Smooth muscle cell (in vitro differentiated cells): ENCODE measurements around the gene CIBAR2. TPM values are rescaled to one million over a fixed set of nuclear protein-coding genes. Genes with fewer than 3 reads are reported as not detected.

Source experiments
- DNase-seq: peaks from one replicate; lab custom pipeline; 2025; ENCODE audit not compliant: unreplicated experiment; lab: John Stamatoyannopoulos, UW
- H2AFZ ChIP-seq: fragments of 200-600 bp; sonication (generic); 2 replicates; pipeline ENCODE4 v1.6.0; 2016; ENCODE audit warnings: antibody characterized with exemption, low read depth, mild to moderate bottlenecking
- H3F3A ChIP-seq: fragments of 200-600 bp; sonication (generic); 2 replicates; pipeline ENCODE4 v1.6.0; 2017; ENCODE audit warnings: antibody characterized with exemption, low read depth
- H3K27ac ChIP-seq: fragments of 200-600 bp; sonication (generic); 2 replicates; pipeline ENCODE4 v1.5.1; 2016; ENCODE audit warnings: low read depth, mild to moderate bottlenecking
- H3K27me3 ChIP-seq: fragments of 200-600 bp; sonication (generic); 2 replicates; pipeline ENCODE4 v1.6.1; 2016; ENCODE audit warnings: low read depth, mild to moderate bottlenecking
- H3K36me3 ChIP-seq: fragments of 200-600 bp; sonication (generic); 2 replicates; pipeline ENCODE4 v1.5.1; 2016; ENCODE audit warnings: low read depth
- H3K4me1 ChIP-seq: fragments of 200-600 bp; sonication (generic); 2 replicates; pipeline ENCODE4 v1.5.1; 2016; ENCODE audit warnings: low read depth
- H3K4me2 ChIP-seq: fragments of 200-600 bp; sonication (generic); 2 replicates; pipeline ENCODE4 v1.6.0; 2016; ENCODE audit warnings: mild to moderate bottlenecking
- H3K4me3 ChIP-seq: fragments of 200-600 bp; sonication (generic); 2 replicates; pipeline ENCODE4 v1.5.1; 2016; ENCODE audit warnings: mild to moderate bottlenecking
- H3K79me2 ChIP-seq: fragments of 200-600 bp; sonication (generic); 2 replicates; pipeline ENCODE4 v1.6.0; 2016; ENCODE audit warnings: low read depth, mild to moderate bottlenecking
- H3K9ac ChIP-seq: fragments of 200-600 bp; sonication (generic); 2 replicates; pipeline ENCODE4 v1.6.0; 2016; ENCODE audit warnings: low read depth
- H3K9me3 ChIP-seq: fragments of 200-600 bp; sonication (generic); replicated peaks from 2 replicates; pipeline ENCODE4 v1.5.1; 2016; ENCODE audit warnings: low read depth
- H4K20me1 ChIP-seq: fragments of 200-600 bp; sonication (generic); 2 replicates; pipeline ENCODE4 v1.6.0; 2016; ENCODE audit warnings: low read depth
- CTCF ChIP-seq: fragments of 200-600 bp; sonication (generic); IDR thresholded peaks from 2 replicates; pipeline ENCODE4 v1.5.1; 2017; ENCODE audit warnings: borderline replicate concordance, mild to moderate bottlenecking, antibody characterized with exemption; ENCODE audit not compliant: insufficient read depth, poor library complexity, severe bottlenecking
- WGBS: methylation state at CpG from one replicate; pipeline ENCODE4 v1.1.7; 2016; ENCODE audit warnings: low lambda C conversion rate; 5-methylcytosine and 5-hydroxymethylcytosine counted together
- polyA plus RNA-seq: library from polyadenylated mRNA; unstranded; fragments of >200 nt; fragmentation: Nextera tagmentation; extraction: Ambion mirVana; gene quantifications from 2 replicates; pipeline ENCODE4 v1.2.1, GENCODE V29; 2016
- total RNA-seq: library from RNA; depleted of rRNA; stranded (reverse); fragments of >200 nt; gene quantifications from 2 replicates; pipeline ENCODE4 v1.2.3, GENCODE V29; 2014

Gene CIBAR2
- total and polyA plus RNA-seq, 2 experiments from 2014 or later = not detected

- no peak for TF ChIP-seq CTCF
Observed at GRCh38 chr16:85110105-85110504, 2.2 kb downstream of the CIBAR2 start.

DNA sequence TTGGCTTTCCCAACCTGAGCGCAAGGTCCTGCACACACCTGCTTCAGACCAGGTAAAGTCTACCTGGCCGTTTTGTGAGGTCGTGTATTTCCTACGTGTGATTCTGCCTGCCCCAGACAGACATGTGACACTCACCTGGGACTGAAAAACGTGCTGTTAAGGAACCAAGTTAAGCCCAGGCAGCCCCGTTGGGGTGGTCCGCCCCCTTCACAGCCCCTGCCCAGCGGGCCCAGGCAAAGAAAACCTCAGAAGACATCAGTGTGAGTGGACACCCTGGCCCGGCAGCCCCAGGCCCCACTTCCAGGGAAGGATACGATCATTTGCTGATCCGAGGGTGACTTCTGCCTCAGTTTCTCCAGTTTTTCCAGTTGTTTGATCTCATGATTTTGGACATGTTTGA lies 4.7 kb downstream of the CIBAR2 start:
- Histone ChIP-seq H3K9me3 (no peaks in the 10 kb centered on the region), H3K4me2 (no peak overlapping the region), H3K4me3 (no peak overlapping the region), H3K9ac (no peak overlapping the region), H3K27me3 (no peaks in the 10 kb centered on the region), H3K4me1 (no peaks in the 10 kb centered on the region), H2AFZ (no peak overlapping the region), H4K20me1 (no peaks in the 10 kb centered on the region), H3F3A (no peaks in the 10 kb centered on the region), H3K27ac (no peak overlapping the region), H3K36me3 (no peaks in the 10 kb centered on the region), H3K79me2 (no peaks in the 10 kb centered on the region)
- TF ChIP-seq CTCF = no peak
- WGBS = 90% methylated on average over 11 of the region's 11 CpGs
- no peak for DNase-seq

More at GRCh38 chr16:85110105-85110504, 2.2 kb downstream of the CIBAR2 start:
- 96% methylated on average over 19 of the region's 19 CpGs for WGBS
- H3K4me1 ChIP-seq = no peaks in the 10 kb centered on the region
- no peak for DNase-seq
- H4K20me1 ChIP-seq = no peaks in the 10 kb centered on the region
- no peaks in the 10 kb centered on the region for H3K36me3 ChIP-seq
- H2AFZ ChIP-seq = no peak overlapping the region
- no peaks in the 10 kb centered on the region for H3K9me3 ChIP-seq
- H3K79me2 ChIP-seq = no peaks in the 10 kb centered on the region
- H3K9ac ChIP-seq = no peak overlapping the region
- H3K27me3 ChIP-seq = no peaks in the 10 kb centered on the region
- no peak overlapping the region for H3K4me3 ChIP-seq
- H3K27ac ChIP-seq = no peak overlapping the region
- H3K4me2 ChIP-seq = no peak overlapping the region
- H3F3A ChIP-seq = no peaks in the 10 kb centered on the region

DNA sequence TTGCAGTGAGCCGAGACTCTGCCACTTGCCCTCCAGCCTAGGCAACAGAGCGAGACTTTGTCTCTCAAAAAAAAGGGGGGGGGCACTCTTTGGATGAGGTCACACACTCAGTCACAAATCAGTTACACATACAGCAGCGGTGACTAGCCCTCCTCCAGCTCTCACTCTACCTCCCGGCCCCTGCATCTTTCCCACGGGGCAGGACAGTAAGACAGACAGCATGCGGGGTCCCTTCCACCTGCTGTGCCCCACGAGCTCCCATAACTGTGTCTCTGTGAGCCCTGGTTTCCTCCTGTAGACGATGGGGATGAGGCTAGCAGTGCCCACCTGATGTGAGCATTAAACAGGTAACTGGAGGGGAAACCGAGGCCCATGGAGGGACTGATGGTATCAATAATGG lies 5.2 kb downstream of the CIBAR2 start:
- no peak for DNase-seq
- 91% methylated on average over 9 of the region's 9 CpGs for WGBS

More for the DNA sequence above, 5.2 kb downstream of the CIBAR2 start:
- H3K9me3 ChIP-seq = no peaks in the 10 kb centered on the region
- H3K9ac ChIP-seq = no peak overlapping the region
- H3K4me1 ChIP-seq = no peaks in the 10 kb centered on the region
- no peaks in the 10 kb centered on the region for H3K36me3 ChIP-seq
- H3K79me2 ChIP-seq = no peaks in the 10 kb centered on the region
- no peaks in the 10 kb centered on the region for H3F3A ChIP-seq
- TF ChIP-seq CTCF = no peak
- no peaks in the 10 kb centered on the region for H4K20me1 ChIP-seq
- no peak overlapping the region for H3K4me3 ChIP-seq
- H3K27me3 ChIP-seq = no peaks in the 10 kb centered on the region
- H3K4me2 ChIP-seq = no peak overlapping the region
- no peak overlapping the region for H3K27ac ChIP-seq
- H2AFZ ChIP-seq = no peak overlapping the region
